C1 segment of cervical spinal cord (tissue), 14 donors: ENCODE measurements around the gene UBE2U.

ENCODE experiments used
- DNase-seq, 14 donors: peaks; one replicate each; lab custom pipeline; 2025; lab: John Stamatoyannopoulos, UW

UBE2U gene

DNA sequence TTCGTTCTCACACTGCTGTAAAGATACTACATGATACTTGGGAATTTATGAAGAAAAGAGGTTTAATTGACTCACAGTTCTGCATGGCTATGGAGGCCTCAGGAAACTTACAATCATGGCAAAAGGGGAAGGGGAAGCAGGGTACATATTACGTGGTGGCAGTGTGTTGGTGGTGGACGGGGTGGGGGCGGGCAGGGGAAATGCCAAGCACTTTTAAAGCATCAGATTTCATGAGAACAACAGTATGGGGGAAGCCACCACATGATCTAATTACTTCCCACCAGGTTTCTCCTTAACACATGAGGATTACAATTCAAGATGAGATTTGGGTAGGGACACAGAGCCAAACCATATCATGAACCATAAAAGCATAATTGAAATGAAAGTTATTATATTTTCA, 88.5 kb downstream of the UBE2U start:
- DNase-seq = no peak

DNA sequence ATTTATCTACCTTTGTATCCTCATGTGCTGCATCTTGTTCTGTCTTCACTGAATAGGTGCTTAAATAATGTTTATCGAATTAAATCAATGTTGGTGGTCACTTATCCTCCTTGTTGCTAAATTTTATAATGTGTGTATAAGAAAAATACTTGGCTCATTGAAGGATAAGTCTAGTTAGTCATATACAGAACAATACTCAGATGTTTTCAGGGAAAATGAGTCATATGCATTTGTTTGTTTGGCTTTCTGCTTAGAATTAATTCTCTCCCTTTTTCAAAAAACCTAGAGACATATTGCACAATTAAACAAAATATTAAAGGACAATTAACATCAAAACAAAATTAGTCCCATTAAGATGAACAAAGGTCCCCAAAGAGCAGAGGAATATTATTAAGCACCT, 89.0 kb downstream of the UBE2U start:
- no peak for DNase-seq

DNA sequence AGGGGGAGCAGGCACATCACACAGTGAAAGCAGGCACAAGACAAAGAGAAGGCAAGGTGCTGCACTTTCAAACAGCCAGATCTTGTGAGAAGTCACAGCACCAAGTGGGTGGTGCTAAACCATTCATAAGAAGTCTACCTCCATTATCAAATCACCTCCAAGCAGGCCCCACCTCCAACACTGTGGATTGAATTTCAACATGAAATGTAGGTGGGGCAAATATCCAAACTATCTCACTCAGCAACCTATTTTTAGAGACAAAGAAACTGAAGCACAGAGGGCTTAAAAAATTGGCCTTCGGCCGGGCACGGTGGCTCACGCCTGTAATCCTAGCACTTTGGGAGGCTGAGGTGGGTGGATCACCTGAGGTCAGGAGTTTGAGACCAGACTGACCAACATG, 90.4 kb downstream of the UBE2U start:
- DNase-seq = no peak

DNA sequence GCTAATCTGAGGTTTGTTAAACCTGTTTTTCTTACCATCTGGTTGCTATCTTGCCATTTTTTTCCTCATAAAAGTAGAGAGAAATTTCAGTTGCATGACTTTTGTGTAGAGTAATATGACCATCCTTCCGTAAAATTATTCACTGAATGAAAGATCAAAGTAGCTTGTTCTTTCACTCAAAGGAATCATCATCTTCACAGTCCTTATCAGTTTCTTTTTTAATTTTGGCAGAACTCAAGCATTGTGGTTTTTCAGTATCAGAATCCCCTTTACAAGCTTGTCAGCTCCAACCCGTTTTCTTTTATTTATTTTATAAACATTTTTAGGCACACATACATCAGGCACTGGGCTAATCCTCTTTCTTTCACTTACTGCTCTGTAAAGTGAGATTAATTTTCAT, 91.7 kb downstream of the UBE2U start:
- DNase-seq = no peak

DNA sequence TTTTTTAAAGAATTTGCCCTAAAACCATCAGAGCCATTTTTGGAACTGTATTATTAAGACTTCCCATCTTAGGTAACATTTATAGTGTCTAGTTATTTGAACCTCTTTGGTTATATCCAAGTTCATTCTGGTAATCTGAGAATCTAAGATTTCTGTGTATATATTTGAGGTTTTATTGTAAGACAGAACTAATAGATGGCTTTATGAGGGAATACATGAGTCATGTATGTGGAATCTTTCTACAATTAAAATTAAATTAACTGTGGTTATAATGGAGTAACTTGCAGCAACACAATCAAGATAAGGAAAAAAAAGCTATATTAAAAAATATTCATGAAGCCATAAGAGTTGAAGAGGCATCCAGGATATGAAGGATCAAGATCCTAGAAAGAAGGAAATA, 92.1 kb downstream of the UBE2U start:
- no peak for DNase-seq

DNA sequence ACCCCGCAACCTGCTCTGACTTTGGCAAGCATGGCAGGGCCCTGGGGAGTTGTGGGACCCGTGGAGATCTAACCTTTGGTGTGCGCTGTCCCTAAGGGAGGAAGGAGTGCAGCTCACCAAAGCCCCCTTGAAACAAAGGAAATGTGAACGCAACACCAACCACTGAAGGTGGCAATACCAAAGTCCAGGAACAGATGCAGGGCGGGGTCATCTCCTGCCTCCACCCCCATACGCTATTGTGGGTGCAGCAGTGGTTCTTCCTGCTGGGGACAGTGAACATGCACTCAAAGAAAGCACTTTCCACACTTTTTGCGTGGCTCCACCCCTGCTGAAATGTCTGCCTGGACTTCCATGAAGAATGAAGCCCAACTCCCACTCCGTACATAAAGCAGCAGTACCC, 93.0 kb downstream of the UBE2U start:
- no peak for DNase-seq

DNA sequence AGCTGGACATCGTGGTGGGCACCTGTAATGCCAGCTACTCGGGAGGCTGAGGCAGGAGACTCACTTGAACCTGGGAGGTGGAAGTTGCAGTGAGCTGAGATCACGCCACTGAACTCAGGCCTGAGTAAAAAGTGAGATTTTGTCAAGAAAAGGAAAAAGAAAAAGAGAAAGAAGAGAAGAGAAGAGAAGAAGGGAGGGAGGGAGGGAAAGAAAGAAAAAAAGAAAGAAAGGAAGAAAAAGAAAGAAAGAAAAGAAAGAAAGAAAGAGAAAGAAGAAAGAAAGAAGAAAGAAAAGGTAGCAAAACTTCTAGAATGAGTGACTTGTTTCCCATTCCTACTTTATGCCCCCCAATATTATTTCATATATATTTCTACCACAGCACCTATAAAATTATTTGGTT, 98.8 kb downstream of the UBE2U start:
- no peak for DNase-seq

DNA sequence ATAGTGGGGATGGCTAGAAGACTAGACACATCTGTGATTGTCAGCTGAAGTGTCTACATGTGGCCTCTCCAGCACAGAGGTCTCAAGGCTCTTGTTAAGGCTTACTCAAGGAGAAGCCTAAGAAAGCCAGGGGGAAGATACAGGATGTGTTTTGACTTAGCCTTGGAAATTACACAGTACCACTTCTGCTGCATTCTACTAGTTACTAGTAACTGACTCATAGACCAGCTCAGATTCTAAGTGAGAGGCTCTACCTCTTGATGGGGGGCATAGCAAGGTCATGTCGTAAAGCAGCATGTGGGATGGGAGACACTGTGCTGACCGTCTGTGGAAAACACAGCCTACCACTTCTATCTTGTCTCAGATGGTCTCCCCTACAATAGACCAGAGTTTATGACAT, 99.5 kb downstream of the UBE2U start:
- no peak for DNase-seq

DNA sequence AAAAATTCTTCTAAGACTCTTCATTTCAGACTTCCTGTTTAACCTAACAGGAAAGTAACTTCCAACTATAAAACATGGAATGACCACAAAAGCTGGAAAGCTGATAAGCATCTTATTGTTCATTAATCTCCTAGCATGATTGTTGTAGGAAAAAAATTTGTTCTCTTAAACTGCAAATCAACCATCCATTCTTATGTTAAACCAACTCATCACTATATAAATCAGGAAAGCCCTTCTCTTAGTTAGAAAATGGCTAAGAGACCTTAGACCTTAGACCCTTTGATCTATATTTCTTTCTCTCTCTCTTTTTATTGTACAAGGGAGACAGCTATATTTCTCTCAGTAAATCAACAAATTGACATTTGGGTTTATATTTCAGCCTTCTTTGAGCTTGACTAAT, 101.4 kb downstream of the UBE2U start:
- DNase-seq = no peak

DNA sequence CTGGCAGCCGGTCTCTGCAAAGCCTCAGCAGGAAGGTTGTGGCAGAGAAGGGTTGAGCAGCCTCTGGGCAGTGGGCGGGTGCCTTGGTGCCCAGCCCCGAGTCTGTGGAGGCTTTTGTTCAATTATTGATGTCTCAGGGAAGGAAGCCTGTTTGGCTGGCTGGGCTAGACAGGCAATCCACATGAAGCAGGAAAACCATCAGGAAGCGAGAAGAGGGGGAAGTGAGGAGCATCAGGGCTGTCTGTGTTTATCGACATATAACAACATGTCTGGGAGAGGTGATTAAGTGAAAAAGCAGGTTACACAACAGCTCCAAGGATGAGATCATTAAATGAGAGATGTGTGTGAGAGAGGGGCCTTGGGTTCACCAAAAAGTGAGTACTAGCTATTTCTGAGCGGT, 105.4 kb downstream of the UBE2U start:
- DNase-seq = peak in 3 of 14 donors; percentile 6 to 11 (median 8)

DNA sequence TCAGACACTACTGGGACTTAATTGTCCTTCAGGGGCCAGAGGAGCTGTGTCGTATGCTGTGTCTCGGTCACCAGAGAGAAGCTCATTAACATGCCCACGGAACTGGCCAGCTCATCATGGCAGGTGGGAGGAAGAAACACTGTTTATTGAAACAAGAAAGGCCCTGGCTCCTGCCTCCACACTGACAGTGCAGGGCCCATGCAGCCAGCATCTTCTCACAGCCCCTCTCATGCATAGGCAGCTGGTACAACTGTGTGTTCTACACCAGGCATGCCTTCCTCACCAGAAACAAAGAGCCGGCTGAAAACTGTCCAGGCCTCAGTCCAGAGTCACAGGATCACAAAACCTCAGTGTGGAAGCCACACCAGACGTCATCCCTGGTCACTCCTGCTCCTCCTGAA, 106.0 kb downstream of the UBE2U start:
- DNase-seq = peak in 11 of 14 donors; percentile 6 to 67 (median 49)

DNA sequence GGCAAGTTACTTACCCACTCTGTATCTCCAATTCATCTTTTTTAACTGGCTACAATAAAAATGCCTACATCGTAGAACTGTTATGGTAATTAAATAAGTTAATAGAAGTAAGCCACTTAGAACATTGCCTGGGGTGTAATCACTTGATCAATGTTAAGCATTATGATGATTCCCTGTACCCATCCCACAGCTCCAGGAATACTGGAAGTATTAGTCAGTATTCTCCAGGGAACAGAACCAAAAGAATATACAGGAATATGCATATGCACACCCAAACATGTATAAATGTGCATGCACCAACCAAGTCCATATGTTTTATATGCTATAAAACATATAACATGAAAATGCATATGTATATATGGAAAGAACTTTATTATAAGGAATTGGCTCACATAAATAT, 107.3 kb downstream of the UBE2U start:
- DNase-seq = no peak

DNA sequence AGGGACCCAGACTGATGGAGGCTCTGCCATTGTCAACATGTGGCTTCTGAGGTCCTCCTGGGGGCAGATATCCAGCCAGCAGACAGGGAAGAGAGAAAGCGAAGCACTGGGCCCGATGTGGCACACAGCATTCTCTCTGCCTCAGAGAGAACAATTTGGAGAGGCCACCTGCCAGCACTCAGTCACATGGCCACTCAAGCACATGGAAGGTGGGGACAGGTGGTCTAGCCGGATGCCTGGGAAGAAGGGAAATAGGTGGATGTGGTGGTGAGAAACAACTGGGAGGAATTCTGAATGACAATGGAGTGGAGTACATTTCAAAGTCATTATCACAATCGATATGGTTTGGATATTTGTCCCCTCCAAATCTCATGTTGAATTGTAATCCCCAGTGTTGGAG, 109.0 kb downstream of the UBE2U start:
- no peak for DNase-seq

DNA sequence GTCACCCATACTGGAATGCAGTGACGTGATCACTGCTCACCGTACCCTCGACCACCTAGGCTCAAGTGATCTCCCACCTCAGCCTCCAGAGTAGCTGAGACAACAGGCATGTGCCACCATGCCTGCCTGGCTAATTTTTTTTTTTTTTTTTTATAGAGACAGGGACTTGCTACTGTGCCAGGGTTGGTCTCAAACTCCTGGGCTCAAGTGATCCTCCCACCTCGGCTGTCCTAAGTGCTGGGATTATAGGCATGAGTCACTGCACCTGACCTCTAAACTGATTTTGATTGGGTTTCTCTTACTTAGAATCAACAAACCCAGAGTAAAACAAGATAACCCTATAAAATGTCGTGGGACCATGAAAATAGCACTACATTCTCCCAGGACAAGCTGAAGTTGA, 112.0 kb downstream of the UBE2U start:
- no peak for DNase-seq
